ENCODE results near the gene SLC18B1. TPM values are rescaled to one million over a fixed set of nuclear protein-coding genes. Genes with fewer than 3 reads are reported as not detected.

SLC18B1 gene
- total and polyA plus RNA-seq, 10 donors, result 6.0 to 19.1 (median 11.6) TPM

DNA sequence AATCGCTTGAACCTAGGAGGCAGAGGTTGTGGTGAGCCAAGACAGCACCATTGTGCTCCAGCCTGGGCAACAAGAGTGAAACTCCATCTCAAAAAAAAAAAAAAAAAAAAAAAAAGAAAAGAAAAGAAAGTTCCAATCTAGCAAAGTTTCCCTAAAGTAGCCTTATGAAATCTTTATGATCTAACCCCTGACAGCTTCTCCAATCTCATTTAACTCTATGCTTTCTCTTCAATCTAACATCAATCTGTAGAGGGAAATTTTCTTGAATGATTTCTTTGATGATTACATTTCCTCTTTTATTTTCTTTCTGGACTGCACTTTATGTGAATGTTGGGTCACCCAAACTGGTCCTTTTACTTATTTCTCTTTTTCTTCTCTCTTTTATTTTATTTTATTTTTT is 2.2 kb upstream of the SLC18B1 start:
- intact Hi-C loops (cut with DNase I; ENCODE audit: low total_unique reads), result no loop called here
- TF ChIP-seq POLR2AphosphoS5 (IDR thresholded peaks at IDR 0.05), result no peak
- TF ChIP-seq POLR2A (IDR thresholded peaks at IDR 0.05), result no peak
- Histone ChIP-seq H3K27me3 (replicated peaks in 1 of 7) (no peaks in the 10 kb centered on the region), H3K9me3 (peaks cover 0 to 13% (median 4%) of the 10 kb centered on the region in 8 donors), H3K36me3 (peaks cover 0 to 5% (median 0%) of the 10 kb centered on the region in 6 donors), H3K27ac (no peak overlapping the region), H3K4me1 (peaks cover 0 to 14% (median 10%) of the 10 kb centered on the region in 6 donors), H3K4me3 (no peak overlapping the region)
- 79 to 100% (median 95%) methylated on average over 1 of the region's 1 CpG for WGBS, 5 donors
- no peak for DNase-seq

DNA sequence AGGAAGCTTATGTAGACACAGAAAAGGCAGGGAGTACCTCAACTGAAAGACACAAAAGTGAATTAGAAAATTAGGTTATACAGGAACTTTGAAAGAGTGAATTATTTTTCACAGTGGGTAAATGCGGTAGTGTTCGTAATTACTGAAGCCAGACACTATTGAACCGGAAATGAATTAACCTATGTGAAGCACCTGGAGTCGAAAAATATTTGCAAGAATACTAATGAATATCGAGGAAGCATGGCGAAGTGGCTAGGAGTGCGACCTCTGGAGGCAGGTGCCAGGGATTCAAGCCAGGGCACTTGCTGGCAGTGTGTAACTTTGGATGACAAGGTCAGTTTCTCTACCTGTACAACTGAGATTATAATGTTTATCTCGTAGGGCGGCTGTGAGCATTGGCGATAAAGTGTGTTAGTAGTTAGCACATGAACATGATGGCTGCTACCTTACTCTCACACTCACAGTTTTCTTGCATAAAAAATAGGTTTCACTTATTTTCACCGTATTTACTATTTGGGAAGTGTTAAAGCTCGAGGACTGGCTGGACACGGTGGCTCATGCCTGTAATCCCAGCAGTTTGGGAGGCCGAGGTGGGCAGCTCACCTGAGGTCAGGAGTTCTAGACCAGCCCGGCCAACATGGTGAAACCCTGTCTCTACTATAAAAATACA is 567 bp upstream of the SLC18B1 start:
- intact Hi-C loops (cut with DNase I; ENCODE audit: low total_unique reads), result no loop called here
- peak overlapping the region in 1 of 8 donors; percentile 84 for H3K27ac ChIP-seq

DNA sequence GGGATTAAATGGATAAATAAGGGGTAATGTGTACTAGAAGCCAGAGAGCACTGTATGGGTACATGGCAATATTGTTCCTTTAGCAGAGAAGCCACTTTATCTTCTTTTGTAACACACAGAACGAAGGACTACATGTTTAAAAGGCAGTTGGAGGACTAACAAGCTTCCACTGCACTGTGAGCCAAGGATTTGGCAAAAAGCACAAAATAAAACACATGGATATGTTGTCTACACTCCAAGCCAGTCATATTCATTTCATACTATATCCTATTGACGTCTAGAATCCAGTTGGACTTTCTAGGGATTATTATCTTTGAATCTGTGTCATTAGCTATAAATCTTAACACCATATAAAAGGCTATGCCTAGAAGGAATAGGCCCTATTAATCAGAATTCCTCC is 3.0 kb downstream of the SLC18B1 start:
- Histone ChIP-seq H3K36me3 (peaks cover 0 to 47% (median 0%) of the 10 kb centered on the region in 6 donors), H3K4me1 (peaks cover 0 to 20% (median 10%) of the 10 kb centered on the region in 6 donors), H3K27me3 (replicated peaks in 1 of 7) (no peaks in the 10 kb centered on the region), H3K27ac (no peak overlapping the region), H3K4me3 (no peak overlapping the region), H3K9me3 (no peaks in the 10 kb centered on the region)
- intact Hi-C loops (cut with DNase I; ENCODE audit: low total_unique reads), result no loop called here
- TF ChIP-seq POLR2A (IDR thresholded peaks at IDR 0.05) (no peak), POLR2AphosphoS5 (IDR thresholded peaks at IDR 0.05) (no peak)
- TF ChIP-seq, protein P1, sequence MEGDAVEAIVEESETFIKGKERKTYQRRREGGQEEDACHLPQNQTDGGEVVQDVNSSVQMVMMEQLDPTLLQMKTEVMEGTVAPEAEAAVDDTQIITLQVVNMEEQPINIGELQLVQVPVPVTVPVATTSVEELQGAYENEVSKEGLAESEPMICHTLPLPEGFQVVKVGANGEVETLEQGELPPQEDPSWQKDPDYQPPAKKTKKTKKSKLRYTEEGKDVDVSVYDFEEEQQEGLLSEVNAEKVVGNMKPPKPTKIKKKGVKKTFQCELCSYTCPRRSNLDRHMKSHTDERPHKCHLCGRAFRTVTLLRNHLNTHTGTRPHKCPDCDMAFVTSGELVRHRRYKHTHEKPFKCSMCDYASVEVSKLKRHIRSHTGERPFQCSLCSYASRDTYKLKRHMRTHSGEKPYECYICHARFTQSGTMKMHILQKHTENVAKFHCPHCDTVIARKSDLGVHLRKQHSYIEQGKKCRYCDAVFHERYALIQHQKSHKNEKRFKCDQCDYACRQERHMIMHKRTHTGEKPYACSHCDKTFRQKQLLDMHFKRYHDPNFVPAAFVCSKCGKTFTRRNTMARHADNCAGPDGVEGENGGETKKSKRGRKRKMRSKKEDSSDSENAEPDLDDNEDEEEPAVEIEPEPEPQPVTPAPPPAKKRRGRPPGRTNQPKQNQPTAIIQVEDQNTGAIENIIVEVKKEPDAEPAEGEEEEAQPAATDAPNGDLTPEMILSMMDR (IDR thresholded peaks at IDR 0.05 in 8 of 11, conservative IDR thresholded peaks at IDR 0.05 in 3 of 11), result no peak
- WGBS, 5 donors, result 85 to 94% (median 92%) methylated on average over 2 of the region's 2 CpGs
- no peak for DNase-seq

More for the DNA sequence above, 567 bp upstream of the SLC18B1 start:
- TF ChIP-seq, protein P1 (IDR thresholded peaks at IDR 0.05 in 8 of 11, conservative IDR thresholded peaks at IDR 0.05 in 3 of 11), result peak; percentile 48 to 88 (median 77)
- TF ChIP-seq POLR2A (IDR thresholded peaks at IDR 0.05), result no peak
- TF ChIP-seq POLR2AphosphoS5 (IDR thresholded peaks at IDR 0.05), result peak in 1 of 3 donors; percentile 32
- H3K4me1 ChIP-seq, result peaks cover 0 to 14% (median 10%) of the 10 kb centered on the region in 6 donors
- WGBS, 5 donors, result 15 to 21% (median 17%) methylated on average over 15 of the region's 15 CpGs
- H3K36me3 ChIP-seq, result peaks cover 0 to 18% (median 0%) of the 10 kb centered on the region in 6 donors
- no peaks in the 10 kb centered on the region for H3K27me3 ChIP-seq (replicated peaks in 1 of 7)
- peak; percentile 88 for DNase-seq
- peaks cover 0 to 7% (median 0%) of the 10 kb centered on the region in 8 donors for H3K9me3 ChIP-seq
- peak overlapping the region in 6 of 8 donors; percentile 57 to 89 (median 74) for H3K4me3 ChIP-seq

DNA sequence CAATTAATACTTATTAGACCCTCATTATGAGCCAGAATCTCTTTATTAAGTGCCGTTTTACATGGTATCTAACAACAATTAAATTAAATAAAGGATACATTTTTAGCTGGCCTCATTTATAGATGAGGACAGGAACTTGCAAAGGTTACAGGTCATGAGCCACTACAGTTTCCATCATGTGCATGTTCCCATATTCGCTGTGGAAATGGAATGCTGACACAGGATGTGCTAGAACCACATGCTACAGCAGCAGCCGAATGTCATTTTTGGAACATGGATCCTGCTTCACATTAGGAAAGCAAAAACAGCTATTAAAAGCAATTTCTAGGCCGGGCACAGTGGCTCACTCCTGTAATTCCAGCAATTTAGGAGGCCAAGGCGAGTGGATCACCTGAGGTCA is 5.9 kb downstream of the SLC18B1 start:
- no peaks in the 10 kb centered on the region for H3K9me3 ChIP-seq
- H3K27me3 ChIP-seq (replicated peaks in 1 of 7), result no peaks in the 10 kb centered on the region
- 80 to 85% (median 84%) methylated on average over 5 of the region's 5 CpGs for WGBS, 5 donors
- no peak for DNase-seq
- H3K27ac ChIP-seq, result no peak overlapping the region
- H3K36me3 ChIP-seq, result peaks cover 0 to 72% (median 0%) of the 10 kb centered on the region in 6 donors
- no peak overlapping the region for H3K4me3 ChIP-seq
- intact Hi-C loops (cut with DNase I; ENCODE audit: low total_unique reads), result no loop called here
- H3K4me1 ChIP-seq, result peaks cover 0 to 20% (median 8%) of the 10 kb centered on the region in 6 donors
- TF ChIP-seq, protein P1 (IDR thresholded peaks at IDR 0.05 in 8 of 11, conservative IDR thresholded peaks at IDR 0.05 in 3 of 11), result no peak
- TF ChIP-seq POLR2A (IDR thresholded peaks at IDR 0.05), result no peak
- TF ChIP-seq POLR2AphosphoS5 (IDR thresholded peaks at IDR 0.05), result no peak

All from spleen (tissue), 11 donors.